Measurements from ENCODE around the gene ATG16L2. TPM values are rescaled to one million over a fixed set of nuclear protein-coding genes. Genes with fewer than 3 reads are reported as not detected.
A peak's percentile ranks its signal among the peaks of the same experiment; 100 is the strongest.

ATG16L2 gene
- polyA plus RNA-seq, 1 donor (not counting 4 experiments of a cell fraction or from before 2014, with no cell fraction given), result 9.9 TPM

DNA sequence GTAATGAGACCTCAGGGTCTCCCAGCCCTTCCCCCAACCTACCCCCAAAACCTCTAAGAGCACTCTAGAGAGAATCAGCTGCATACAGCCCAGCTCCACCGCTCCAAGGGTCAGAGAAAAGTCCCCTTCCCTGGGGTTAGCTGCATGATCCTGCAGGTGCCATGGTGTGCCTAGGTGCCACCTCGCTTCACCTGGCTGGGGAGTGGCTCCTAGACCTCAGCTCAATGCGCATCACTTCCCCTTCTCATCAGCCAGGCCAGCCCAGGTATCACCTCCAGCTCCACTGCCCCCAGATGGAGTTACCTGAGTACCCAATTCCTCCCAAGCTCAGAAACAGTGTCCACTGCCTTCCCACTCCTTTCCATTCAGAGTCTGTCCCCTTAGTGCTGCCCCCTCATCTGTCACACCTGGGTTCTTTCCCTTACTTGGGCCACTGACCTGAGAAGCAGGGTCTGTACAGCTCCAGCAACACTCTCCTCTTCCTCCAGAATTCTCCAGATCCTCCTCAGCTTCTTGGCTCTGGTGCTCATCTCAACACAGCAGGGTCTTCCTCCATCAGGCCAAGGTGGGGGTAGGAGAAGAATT lies 21.7 kb upstream of the ATG16L2 start:
- Histone ChIP-seq H3K9me1 (ENCODE audit: control insufficient read depth, extremely low read depth, insufficient read depth, low read length) (no peaks in the 10 kb centered on the region), H3K27me3 (ENCODE audit: control insufficient read depth, extremely low read depth, insufficient read depth, low read length) (no peaks in the 10 kb centered on the region), H3K4me2 (ENCODE audit: control insufficient read depth, extremely low read depth, insufficient read depth, low read depth, low read length) (no peak overlapping the region), H3K27ac (ENCODE audit: control insufficient read depth, insufficient read depth, low read length) (no peak overlapping the region), H2AFZ (ENCODE audit: control insufficient read depth, low read length) (no peak overlapping the region), H3K9ac (ENCODE audit: control insufficient read depth, extremely low read depth, insufficient read depth, low read length) (no peak overlapping the region), H3K4me3 (ENCODE audit: control insufficient read depth in 2 of 3, extremely low read depth in 1 of 3, insufficient read depth in 2 of 3, low read depth in 1 of 3, low read length in 3 of 3) (no peak overlapping the region), H3K36me3 (ENCODE audit: control insufficient read depth in 2 of 2, extremely low read depth in 1 of 2, insufficient read depth in 2 of 2, low read length in 2 of 2) (no peaks in the 10 kb centered on the region), H3K9me3 (ENCODE audit: control insufficient read depth, low read depth, low read length) (no peaks in the 10 kb centered on the region), H4K20me1 (ENCODE audit: control insufficient read depth, extremely low read depth, insufficient read depth, low read length) (no peaks in the 10 kb centered on the region), H3K79me2 (ENCODE audit: control insufficient read depth, insufficient read depth, low read length) (no peaks in the 10 kb centered on the region), H3K4me1 (ENCODE audit: control insufficient read depth, extremely low read depth, insufficient read depth, low read length) (peaks cover 24% of the 10 kb centered on the region)
- no peak for TF ChIP-seq EZH2 (IDR thresholded peaks at IDR 0.05; ENCODE audit: low read length)
- TF ChIP-seq, protein P1, sequence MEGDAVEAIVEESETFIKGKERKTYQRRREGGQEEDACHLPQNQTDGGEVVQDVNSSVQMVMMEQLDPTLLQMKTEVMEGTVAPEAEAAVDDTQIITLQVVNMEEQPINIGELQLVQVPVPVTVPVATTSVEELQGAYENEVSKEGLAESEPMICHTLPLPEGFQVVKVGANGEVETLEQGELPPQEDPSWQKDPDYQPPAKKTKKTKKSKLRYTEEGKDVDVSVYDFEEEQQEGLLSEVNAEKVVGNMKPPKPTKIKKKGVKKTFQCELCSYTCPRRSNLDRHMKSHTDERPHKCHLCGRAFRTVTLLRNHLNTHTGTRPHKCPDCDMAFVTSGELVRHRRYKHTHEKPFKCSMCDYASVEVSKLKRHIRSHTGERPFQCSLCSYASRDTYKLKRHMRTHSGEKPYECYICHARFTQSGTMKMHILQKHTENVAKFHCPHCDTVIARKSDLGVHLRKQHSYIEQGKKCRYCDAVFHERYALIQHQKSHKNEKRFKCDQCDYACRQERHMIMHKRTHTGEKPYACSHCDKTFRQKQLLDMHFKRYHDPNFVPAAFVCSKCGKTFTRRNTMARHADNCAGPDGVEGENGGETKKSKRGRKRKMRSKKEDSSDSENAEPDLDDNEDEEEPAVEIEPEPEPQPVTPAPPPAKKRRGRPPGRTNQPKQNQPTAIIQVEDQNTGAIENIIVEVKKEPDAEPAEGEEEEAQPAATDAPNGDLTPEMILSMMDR (optimal IDR thresholded peaks at IDR 0.05 in 1 of 3, IDR thresholded peaks at IDR 0.05 in 1 of 3, conservative IDR thresholded peaks at IDR 0.05 in 1 of 3; ENCODE audit: extremely low read depth in 1 of 3, insufficient read depth in 2 of 3, low read length in 3 of 3), result no peak
- no peak for DNase-seq (ENCODE audit: low read depth, low spot score)
- no peak for FAIRE-seq
- dilution Hi-C loops (cut with MboI; ENCODE audit: extremely low pct_ligation_motif_present, low sequenced_read_pairs), result no loop called here

DNA sequence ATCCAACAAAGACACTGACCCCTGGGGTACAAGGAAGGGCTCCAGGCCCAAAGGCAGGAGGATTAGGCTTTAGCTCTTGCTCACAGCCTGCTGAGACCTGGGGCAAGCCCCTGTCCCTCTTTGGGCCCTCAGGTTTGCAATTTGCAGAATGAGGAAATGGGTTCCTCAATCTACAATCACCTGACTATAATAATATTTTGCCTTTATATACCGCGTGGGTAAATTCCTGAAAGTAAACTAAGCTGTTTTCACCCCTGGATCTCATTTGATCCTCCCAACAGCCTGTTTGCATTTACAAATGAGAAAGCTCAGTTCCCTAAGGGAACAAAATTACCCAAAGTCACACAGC lies 21.2 kb upstream of the ATG16L2 start:
- Histone ChIP-seq H3K27ac (ENCODE audit: control insufficient read depth, insufficient read depth, low read length) (peak overlapping the region; percentile 92), H3K4me1 (ENCODE audit: control insufficient read depth, extremely low read depth, insufficient read depth, low read length) (peaks cover 24% of the 10 kb centered on the region), H3K9ac (ENCODE audit: control insufficient read depth, extremely low read depth, insufficient read depth, low read length) (peak overlapping the region; percentile 86), H3K27me3 (ENCODE audit: control insufficient read depth, extremely low read depth, insufficient read depth, low read length) (no peaks in the 10 kb centered on the region), H3K9me3 (ENCODE audit: control insufficient read depth, low read depth, low read length) (no peaks in the 10 kb centered on the region), H3K79me2 (ENCODE audit: control insufficient read depth, insufficient read depth, low read length) (no peaks in the 10 kb centered on the region), H3K9me1 (ENCODE audit: control insufficient read depth, extremely low read depth, insufficient read depth, low read length) (no peaks in the 10 kb centered on the region), H3K4me2 (ENCODE audit: control insufficient read depth, extremely low read depth, insufficient read depth, low read depth, low read length) (peak overlapping the region; percentile 90), H3K4me3 (ENCODE audit: control insufficient read depth in 2 of 3, extremely low read depth in 1 of 3, insufficient read depth in 2 of 3, low read depth in 1 of 3, low read length in 3 of 3) (peak overlapping the region in 1 of 3 experiments; percentile 41), H2AFZ (ENCODE audit: control insufficient read depth, low read length) (peak overlapping the region; percentile 64), H3K36me3 (ENCODE audit: control insufficient read depth in 2 of 2, extremely low read depth in 1 of 2, insufficient read depth in 2 of 2, low read length in 2 of 2) (no peaks in the 10 kb centered on the region), H4K20me1 (ENCODE audit: control insufficient read depth, extremely low read depth, insufficient read depth, low read length) (no peaks in the 10 kb centered on the region)
- TF ChIP-seq, protein P1 (optimal IDR thresholded peaks at IDR 0.05 in 1 of 3, IDR thresholded peaks at IDR 0.05 in 1 of 3, conservative IDR thresholded peaks at IDR 0.05 in 1 of 3; ENCODE audit: extremely low read depth in 1 of 3, insufficient read depth in 2 of 3, low read length in 3 of 3), result no peak
- TF ChIP-seq EZH2 (IDR thresholded peaks at IDR 0.05; ENCODE audit: low read length), result no peak
- dilution Hi-C loops (cut with MboI; ENCODE audit: extremely low pct_ligation_motif_present, low sequenced_read_pairs), result no loop called here
- DNase-seq (ENCODE audit: low read depth, low spot score) (no peak), FAIRE-seq (no peak)

Data from keratinocyte (primary cell).